AG04450 (cell line): ENCODE data around the gene SCAMP1. TPM values are rescaled to one million over a fixed set of nuclear protein-coding genes. Genes with fewer than 3 reads are reported as not detected.
"Not testable (repeated sequence)": the region's sequence is repeated elsewhere in the genome, so short reads cannot be mapped to it uniquely, and the experiment has no call there.

ENCODE experiments used
- CTCF ChIA-PET: fragments of 300-600, 350-600 bp; formaldehyde crosslinking; extraction: SDS; loops from one replicate; lab custom pipeline; 2022; ENCODE audit warnings: antibody characterized with exemption, inconsistent platforms; lab: Charles Lee
- POLR2A ChIA-PET: fragments of 350-600 bp; formaldehyde crosslinking; extraction: SDS; loops from one replicate; lab custom pipeline; 2021; ENCODE audit warnings: antibody characterized with exemption, inconsistent platforms; lab: Yijun Ruan, JAX
- DNase-seq: peaks from one replicate; pipeline ENCODE4 v3.0.0-alpha.2; 2011; ENCODE audit warnings: low read depth, low spot score
- H3K27ac ChIP-seq: one replicate; pipeline ENCODE4 v1.5.1; 2012; ENCODE audit warnings: low read depth, low read length, control low read depth
- H3K27me3 ChIP-seq: one replicate; pipeline ENCODE4 v1.6.0; 2012; ENCODE audit warnings: low read length; ENCODE audit not compliant: control insufficient read depth, insufficient read depth
- H3K4me3 ChIP-seq: 2 replicates; pipeline ENCODE4 v1.5.1; 2011; ENCODE audit warnings: mild to moderate bottlenecking, low read depth, low read length, control low read depth
- H3K9me3 ChIP-seq: 2 replicates; pipeline ENCODE4 v1.5.1; 2012; ENCODE audit warnings: low read length; ENCODE audit not compliant: control insufficient read depth, insufficient read depth
- polyA plus RNA-seq: library from polyadenylated mRNA; depleted of rRNA; stranded (reverse); fragments of >200 nt; gene quantifications from 2 replicates; pipeline ENCODE4 v1.2.3, GENCODE V29; 2011
- TF ChIP-seq, protein P1 (sequence below): IDR thresholded peaks from 2 replicates; pipeline ENCODE4 v1.5.1; 2011; ENCODE audit warnings: low read depth, low read length, control low read depth, inconsistent platforms

Gene SCAMP1
- polyA plus RNA-seq, 1 experiment = 44.6 TPM

DNA sequence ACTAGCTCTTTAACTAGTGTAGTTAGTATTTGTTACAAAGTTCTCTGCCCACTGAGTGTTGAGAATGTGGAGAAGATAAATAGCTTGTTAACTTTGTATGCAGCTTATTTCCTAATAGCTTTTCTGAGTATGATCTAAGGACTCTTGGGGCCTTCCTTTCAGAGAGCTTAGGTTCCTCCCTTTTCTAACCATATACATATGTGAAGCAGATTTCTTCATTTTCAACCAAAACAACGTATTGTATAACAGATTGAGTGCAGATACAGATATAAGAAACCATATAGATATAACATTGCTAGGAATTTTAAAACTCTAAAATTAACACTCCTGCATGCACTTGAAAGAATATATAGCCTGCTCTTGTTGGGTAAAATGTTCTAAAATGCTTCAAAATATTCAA is 70.4 kb downstream of the SCAMP1 start:
- H3K4me3 ChIP-seq = no peak overlapping the region
- POLR2A ChIA-PET = interaction anchor here (0.7 kb wide), 1 partner anchor 208 kb away, joined by 3 read pairs; no protein-coding TSS in a partner anchor
- CTCF ChIA-PET = interaction anchor here (0.6 to 1.0 kb wide), 3 partner anchors 37 to 650 kb away, joined by 3 to 5 read pairs (median 3); no protein-coding TSS in a partner anchor
- no peak overlapping the region for H3K27ac ChIP-seq
- no peak for DNase-seq
- H3K27me3 ChIP-seq = no peaks in the 10 kb centered on the region
- TF ChIP-seq, protein P1, sequence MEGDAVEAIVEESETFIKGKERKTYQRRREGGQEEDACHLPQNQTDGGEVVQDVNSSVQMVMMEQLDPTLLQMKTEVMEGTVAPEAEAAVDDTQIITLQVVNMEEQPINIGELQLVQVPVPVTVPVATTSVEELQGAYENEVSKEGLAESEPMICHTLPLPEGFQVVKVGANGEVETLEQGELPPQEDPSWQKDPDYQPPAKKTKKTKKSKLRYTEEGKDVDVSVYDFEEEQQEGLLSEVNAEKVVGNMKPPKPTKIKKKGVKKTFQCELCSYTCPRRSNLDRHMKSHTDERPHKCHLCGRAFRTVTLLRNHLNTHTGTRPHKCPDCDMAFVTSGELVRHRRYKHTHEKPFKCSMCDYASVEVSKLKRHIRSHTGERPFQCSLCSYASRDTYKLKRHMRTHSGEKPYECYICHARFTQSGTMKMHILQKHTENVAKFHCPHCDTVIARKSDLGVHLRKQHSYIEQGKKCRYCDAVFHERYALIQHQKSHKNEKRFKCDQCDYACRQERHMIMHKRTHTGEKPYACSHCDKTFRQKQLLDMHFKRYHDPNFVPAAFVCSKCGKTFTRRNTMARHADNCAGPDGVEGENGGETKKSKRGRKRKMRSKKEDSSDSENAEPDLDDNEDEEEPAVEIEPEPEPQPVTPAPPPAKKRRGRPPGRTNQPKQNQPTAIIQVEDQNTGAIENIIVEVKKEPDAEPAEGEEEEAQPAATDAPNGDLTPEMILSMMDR = no peak
- no peaks in the 10 kb centered on the region for H3K9me3 ChIP-seq

DNA sequence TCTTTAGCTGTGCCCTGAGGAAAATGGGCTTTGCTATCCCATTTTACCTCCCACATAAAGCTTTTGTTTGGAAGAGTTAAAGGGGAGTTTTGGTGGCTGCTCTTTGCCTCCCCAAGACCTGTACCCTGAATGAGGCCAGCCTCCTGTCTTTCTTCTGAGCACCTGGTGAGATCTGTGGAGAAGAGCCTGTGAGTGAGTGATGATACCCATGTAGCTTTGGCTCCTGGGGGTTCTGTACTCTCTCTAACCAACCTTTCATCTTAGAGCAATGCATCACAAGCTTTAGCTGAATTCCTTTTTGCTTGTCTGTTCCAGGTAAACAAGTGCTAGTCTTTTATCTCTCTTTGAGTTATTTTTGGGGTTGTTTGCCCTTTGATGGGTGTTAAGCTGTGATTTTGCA is 73.6 kb downstream of the SCAMP1 start:
- CTCF ChIA-PET = no interaction called here

DNA sequence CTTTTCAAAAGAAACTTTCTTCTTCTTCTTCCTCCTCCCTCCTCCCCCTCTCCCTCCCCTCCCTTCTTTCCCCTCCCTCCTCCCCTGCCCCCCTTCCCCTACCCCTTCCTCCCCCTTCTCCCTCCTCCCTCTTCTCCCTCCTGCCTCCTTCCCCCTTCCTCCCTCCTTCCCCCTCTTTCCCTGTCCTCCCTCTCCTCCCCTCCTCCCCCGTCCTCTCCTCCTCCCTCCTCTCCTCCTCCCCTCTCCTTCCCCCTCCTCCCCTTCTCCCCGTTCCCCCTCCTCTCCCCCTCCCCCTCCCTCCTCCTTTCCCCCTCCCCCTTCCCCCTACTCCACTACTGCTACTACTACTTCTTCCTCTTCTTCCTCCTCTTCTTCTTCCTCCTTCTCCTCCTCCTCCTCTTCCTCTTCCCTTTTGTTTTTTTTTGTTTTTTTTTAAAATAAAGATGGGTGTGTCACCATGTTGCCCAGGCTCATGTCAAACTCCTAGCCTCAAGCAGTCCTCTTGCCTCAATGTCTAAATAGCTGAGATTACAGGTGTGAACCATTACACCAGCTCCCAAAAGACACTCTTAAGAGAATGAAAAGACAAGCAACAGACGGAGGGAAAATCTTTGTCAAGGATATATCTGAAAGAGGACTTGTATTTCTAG is 87.5 kb downstream of the SCAMP1 start:
- TF ChIP-seq, protein P1 = no peak
- DNase-seq = no peak
- Histone ChIP-seq H3K27ac (no peak overlapping the region), H3K4me3 (no peak overlapping the region), H3K27me3 (no peaks in the 10 kb centered on the region), H3K9me3 (no peaks in the 10 kb centered on the region)
- ChIA-PET POLR2A (no interaction called here), CTCF (no interaction called here)

More for the DNA sequence above, 73.6 kb downstream of the SCAMP1 start:
- no peak overlapping the region for H3K27ac ChIP-seq
- no peak for DNase-seq
- TF ChIP-seq, protein P1 = no peak
- no peaks in the 10 kb centered on the region for H3K27me3 ChIP-seq
- H3K4me3 ChIP-seq = no peak overlapping the region
- POLR2A ChIA-PET = no interaction called here
- H3K9me3 ChIP-seq = no peaks in the 10 kb centered on the region

DNA sequence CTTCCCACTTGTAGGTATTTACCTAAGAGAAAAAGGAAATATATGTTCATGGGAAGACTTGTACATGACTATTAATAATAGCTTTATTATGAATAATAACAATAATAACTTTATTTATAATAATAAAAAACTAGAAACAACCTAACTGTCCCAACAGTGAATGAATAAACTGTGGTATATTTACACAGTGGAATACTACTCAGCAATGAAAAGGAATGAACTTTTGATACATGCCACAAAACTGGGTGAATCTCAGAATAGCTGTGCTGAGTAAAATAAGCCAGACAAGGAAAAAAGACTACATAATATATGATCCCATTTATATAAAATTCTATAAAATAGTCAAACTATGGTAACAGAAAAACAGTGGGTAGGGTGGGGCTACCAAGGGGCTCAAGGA is 88.7 kb downstream of the SCAMP1 start:
- no peak for DNase-seq
- H3K27me3 ChIP-seq = no peaks in the 10 kb centered on the region
- TF ChIP-seq, protein P1 = no peak
- ChIA-PET CTCF (no interaction called here), POLR2A (no interaction called here)
- H3K27ac ChIP-seq = no peak overlapping the region
- H3K4me3 ChIP-seq = no peak overlapping the region
- no peaks in the 10 kb centered on the region for H3K9me3 ChIP-seq

DNA sequence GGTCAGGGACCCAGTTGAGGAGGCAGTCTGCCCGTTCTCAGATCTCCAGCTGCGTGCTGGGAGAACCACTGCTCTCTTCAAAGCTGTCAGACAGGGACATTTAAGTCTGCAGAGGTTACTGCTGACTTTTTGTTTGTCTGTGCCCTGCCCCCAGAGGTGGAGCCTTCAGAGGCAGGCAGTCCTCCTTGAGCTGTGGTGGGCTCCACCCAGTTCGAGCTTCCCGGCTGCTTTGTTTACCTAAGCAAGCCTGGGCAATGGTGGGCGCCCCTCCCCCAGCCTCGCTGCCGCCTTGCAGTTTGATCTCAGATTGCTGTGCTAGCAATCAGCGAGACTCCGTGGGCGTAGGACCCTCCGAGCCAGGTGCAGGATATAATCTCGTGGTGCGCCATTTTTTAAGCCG is 97.1 kb downstream of the SCAMP1 start:
- H3K27ac ChIP-seq, H3K9me3 ChIP-seq, DNase-seq, H3K4me3 ChIP-seq, H3K27me3 ChIP-seq, POLR2A ChIA-PET, CTCF ChIA-PET: not testable (repeated sequence)
